LNCAP (cell line): ENCODE data around the gene ST6GALNAC6.

Experiments
- CTCF ChIP-seq: fragments of 450-650 bp; IDR thresholded peaks from 2 replicates; pipeline ENCODE4 v1.5.1; 2017; ENCODE audit warnings: mild to moderate bottlenecking

The ST6GALNAC6 gene

DNA sequence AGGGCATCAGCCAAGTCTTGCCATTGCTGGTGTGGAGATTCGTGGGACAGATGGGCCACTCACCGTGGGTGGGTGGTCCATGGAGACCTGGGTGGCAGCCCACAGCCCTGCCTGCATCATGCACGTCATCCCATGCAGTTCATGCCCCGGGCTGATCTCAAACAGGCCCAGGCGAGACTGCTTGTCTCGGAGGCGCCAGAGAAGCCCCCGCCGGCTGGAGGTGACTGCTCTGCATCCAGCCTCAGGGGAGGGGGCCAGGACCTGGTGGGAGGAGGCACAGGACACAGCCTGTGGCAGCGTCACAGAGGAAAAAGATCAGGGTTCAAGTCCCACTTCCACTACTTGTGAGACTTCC lies 30.2 kb upstream of the ST6GALNAC6 start:
- TF ChIP-seq CTCF: no peak

DNA sequence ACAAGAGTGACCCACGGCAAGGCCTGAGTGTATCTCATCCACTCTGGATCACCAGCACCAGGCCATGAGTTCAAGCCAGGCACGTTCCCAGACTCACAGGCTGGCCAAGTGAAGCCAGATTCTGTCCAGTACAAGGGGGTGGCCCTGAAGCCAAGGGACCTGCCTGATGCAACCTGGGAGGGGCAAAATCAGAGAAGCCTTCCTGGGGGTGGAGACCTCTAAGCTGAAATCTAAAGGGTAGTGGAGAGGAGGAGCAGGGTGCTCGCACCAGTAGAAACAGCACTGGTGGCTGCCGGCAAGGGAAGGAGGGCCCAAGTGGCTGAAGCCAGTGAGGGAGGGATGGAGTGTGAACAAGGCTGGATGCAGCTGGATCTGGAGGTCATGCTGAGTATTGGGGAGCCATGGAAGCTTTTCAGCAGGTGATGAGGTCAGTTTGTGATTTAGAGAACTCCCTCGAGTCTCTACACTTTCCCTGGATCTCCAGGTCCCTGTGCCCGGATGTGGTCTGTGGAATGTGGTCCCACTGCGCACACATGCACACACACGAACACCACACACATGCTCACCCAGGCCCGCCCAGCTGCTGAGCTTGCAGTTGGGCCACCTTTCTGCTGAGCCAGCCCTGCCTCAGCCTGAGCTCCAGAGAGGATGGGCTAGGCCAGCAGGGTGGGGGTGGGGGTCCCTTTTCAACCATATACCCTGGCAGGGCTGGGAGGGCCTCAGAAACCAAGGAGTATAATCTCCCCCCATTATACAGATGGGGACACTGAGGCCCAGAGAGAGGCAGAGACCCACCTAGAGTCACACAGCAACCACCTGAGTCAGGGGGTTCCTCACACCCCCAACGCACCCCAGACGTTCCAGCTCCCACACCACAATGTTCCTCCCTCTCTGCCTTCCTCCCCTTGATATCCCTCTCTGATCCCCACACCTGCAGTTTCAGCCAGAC lies 29.5 kb upstream of the ST6GALNAC6 start:
- no peak for TF ChIP-seq CTCF

DNA sequence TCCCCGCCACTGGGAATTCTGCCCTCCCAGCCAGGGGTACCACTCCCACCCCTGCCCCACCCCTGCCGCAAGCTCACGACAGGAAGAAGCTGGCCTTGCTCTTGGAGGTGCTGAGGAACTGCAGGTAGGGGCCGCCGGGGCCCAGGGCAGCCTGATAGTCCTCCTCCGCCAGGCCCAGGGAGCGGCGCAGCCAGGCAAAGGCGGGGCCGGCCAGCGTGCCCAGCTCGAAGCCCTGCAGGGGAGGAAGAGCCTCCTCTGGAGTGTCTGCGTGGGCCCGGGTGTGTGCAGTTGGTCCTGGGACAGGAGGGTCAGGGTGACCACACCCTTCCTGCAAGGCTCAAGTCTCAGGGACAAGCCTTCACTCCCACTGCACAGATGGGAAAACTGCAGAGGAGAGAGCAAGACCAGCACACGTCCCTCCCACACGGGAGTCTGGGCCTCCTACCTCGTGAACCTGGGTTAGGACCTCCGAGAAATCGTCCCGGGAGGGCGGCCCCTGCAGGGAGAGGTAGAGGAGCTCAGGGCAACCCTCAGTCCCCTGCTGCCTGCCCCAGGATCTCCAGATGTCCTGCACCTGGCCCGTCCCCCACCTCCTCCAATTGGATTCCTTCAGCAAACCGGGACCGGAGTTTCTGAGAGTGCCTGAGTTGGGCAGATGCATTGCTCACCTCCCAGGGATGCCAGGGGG lies 28.7 kb upstream of the ST6GALNAC6 start:
- TF ChIP-seq CTCF: no peak

- TF ChIP-seq CTCF: no peak
Measured at GRCh38 chr9:127927201-127927987, 28.0 kb upstream of the ST6GALNAC6 start.

- no peak for TF ChIP-seq CTCF
Measured at GRCh38 chr9:127926906-127927200, 27.4 kb upstream of the ST6GALNAC6 start.

DNA sequence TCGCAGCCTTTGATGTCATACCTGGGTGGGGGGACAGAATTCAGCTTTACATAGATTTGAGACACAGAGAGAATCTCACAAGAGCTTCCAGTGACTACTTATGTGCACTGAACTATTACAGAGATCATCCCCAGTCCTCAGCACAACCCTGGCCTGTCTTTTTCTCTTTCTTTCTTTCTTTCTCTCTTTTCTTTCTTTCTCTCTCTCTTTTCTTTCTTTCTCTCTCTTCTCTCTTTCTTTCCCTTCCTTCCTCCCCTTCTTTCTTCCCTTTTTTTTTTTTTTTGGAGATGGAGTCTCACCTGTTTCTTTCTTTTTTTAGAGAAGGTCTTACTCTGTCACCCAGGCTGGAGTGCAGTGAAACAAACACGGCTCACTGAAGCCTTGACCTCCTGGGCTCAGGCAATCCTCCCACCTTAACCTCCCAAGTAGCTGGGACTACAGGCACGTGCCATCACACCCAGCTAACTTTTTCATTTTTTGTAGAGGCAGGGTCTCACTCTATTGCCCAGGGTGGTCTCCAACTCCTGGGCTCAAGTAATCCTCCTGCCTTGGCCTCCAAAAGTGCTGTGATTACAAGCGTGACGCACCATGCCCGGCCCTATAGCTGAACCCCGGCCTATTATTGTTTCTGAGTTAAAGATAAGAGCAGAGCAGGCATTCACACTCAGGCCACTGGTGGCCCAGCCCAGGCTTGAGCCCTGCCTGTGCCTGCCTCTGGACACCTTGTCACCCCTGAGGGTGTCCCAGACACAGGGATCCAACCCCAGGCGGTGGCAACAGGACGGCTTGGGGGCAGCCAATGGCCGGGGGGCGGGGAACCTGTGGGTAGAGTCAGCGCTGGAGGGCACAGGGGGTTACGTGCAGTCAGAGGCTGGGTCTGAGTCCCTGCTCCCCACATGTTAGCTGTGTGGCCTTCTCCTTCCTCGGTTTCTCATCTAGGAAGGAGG lies 26.8 kb upstream of the ST6GALNAC6 start:
- no peak for TF ChIP-seq CTCF
